Activated CD8-positive, alpha-beta memory T cell treated with anti-CD3 and anti-CD28 coated beads for 1 hour (primary cell): ENCODE measurements around the gene GMDS.

Experiments used
- DNase-seq, 2 donors: peaks; one replicate each; pipeline ENCODE4 v3.0.0-alpha.2; 2020; ENCODE audit warnings: low read depth in 1 of 2; ENCODE audit errors: extremely low read depth in 1 of 2

Gene GMDS

DNA sequence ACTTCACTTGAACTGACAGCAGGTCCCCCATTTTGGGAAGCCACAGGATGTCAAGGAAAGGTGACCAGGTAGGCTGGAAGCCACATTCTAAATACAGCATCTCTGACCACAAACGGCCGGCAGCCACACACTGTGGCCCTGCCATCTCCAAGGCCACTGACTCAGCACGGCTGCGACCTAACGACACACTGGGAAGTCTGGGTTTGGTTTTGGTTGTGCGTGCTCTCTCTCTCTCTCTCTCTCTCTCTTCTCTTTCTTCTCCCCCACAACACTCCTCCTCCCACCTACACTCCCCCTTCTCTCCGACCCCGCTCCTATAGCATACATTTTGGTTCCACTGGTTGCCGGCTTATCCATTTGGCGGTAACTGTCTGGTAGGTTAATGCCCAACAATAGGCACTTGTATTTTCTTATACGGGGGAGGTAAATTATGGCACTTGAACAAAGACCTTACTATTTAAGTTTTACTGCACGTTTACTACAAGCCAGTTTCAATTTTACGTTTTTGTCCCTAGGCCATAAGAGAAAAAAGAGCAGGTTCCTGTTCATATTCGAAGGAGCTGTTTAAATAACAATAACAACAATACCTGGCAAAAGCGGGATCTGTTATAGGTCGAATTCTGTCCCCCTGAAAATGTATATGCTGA, 103.6 kb downstream of the GMDS start:
- DNase-seq: no peak

DNA sequence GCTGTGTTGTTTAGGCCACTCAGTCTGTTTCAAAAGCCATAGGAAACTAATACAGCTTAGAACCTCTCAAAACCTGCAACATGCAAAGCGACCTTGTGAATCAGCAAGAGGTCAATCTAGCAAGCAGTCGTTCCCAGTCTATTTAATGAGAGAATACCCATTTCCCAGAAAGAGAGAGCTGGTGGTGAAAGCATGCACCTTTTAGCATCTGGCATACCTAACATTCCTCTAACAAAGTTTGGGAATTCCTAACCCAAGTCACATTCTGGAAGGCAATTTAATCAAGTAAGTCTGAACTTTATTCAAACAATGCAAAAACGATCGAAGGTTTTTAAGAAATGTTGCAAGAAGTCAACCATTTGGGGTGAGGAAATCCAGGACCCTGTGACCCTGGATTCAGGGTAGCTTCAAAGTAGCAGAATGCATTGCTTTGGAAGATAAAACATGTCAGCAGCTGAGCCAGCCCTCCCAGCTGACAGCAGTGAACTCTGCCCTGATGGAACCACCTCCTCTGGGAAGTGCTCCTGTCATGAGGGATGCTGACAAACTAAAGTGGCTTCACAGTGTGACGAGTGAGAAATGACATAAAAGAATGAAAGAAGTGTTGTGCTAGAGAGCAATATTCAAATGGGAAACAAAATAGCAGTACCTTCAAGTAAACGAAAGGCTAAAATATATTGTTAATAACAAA, 104.8 kb downstream of the GMDS start:
- no peak for DNase-seq

DNA sequence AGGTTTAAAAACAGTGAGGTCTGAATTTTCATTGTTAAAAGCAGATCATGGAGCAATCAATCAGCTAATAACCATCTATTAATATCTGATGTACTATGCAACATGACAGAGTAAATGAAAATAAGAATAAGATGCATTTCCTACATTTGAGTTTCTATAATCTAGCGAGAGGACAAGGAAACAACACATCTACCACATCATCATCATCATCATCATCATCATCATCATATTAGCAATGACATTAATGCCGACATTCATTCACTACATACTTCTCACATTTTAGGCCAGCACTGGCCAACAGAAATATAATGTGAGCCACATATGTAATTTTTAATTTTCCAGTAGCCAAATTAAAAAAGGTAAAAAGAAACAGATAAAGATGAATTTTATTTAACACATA, 110.0 kb downstream of the GMDS start:
- no peak for DNase-seq

DNA sequence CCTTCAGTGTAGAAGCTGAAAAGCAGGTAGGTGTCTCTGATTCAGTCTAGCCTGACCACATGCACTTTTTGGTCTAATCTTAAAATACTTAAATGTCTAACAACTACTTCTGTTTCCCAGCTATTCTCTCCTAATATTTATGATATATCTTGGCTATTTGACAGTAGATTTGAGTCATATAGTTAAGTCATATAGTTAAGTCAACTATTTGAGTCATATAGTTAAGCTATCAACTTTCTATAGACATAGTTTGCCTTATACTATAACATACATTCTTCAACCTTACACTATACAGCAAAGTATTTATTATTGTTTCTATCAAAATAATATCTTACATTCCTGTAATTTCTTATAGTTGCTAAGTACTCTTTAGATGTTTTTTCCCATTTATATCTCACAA, 110.9 kb downstream of the GMDS start:
- no peak for DNase-seq

DNA sequence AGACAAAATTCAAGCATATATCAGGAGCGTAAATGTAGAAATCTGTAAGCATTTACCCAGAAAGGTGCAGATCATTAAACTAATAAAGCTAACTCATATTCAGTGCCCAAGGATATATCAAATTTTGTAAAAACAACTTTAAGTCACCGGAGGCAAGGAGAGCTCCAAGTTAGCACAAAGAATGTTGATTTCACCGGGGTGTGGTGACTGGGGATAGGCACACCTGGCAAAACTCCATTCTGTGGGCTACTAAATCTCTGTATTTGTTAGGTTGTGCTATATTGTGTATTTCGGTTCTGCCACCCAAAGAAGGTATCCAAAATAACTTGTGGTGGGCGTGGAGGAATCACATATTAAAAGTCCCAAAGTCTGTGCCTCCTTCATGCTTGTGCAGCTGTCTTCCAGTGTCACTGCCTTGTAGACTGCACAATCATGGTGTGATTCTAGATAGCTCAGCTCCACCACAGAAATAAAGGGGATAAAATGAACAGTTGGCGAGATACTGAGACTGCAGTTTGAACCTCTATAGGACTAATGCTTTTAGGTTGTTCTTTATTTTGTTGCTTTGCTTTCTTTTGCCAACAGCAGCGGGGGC, 111.6 kb downstream of the GMDS start:
- DNase-seq: no peak

DNA sequence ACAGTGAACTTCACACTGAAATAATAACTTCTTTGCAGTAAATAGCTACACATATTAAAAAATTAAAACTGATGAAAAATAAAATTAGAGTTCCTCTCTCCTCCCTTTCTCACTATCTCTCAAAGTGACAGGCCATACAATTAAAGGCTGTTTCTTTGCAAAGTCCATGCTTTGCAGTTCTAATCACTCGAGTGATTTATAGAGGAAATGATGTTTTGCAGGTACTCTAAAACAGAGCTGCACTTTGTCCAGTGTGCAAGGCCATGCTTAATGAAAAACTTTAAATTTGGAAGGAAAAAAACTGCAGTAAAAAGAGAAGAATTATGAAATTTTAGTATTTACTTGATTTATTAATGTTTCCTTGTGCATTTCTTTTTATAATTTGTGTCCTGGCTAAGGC, 112.5 kb downstream of the GMDS start:
- no peak for DNase-seq

DNA sequence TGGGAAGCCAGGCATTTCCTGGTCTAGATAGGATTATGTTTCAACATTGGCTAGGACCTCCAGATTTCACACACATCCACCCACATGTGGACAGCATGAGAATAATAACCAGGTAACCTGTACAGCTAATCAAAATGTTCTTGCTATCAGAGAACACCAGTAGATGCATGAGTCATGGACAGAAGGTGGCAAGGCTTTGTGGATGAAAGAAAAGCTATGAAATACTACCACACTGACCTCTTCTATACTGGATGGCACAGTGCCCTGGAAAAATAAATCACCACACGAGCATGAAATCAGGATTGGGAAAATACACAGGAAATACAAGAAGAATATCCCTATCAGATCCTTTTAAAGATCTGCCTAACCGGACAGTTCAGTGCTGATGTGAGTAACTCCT, 113.0 kb downstream of the GMDS start:
- no peak for DNase-seq

DNA sequence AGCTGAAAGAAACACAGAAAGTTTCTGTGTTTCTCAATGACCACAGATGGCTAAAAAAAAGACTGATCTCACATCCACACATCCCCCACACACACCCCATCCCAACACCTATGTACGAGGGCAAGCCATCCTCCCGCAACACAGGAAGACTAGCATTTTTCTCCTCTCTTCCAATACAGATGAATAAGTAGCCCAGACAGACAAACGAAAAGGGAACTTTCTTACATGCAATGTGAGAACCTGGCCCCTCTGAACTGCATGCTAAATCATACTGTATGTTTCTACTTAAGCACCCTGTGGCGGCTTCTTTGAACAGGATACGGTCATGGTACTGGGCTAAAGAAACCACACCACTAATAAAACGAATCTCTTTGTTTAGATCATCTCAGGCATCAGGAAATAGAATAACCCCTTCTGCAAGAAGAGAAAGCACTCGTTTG, 116.2 kb downstream of the GMDS start:
- DNase-seq: no peak

DNA sequence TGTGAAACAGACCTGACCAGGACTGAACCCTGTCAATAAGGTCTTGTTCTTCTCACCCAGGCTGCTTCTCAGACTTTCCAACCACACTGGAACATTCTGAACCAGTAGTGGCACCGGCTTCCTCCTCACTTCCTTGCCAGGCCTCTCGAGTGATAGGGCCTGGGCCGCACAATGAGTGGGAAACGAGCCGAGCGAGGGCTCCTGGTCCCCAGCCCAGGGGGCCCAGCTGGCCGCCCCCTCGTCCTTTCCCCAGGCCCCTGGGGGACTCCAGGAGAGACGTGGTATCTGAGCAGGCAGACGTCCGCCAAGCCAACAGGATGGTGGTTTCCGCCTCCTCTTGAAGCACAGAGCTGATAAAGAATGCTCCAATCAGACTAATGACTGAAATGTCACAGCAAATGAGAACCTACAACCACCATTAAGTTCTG, 117.9 kb downstream of the GMDS start:
- DNase-seq: peak in 1 of 2 donors; percentile 13

DNA sequence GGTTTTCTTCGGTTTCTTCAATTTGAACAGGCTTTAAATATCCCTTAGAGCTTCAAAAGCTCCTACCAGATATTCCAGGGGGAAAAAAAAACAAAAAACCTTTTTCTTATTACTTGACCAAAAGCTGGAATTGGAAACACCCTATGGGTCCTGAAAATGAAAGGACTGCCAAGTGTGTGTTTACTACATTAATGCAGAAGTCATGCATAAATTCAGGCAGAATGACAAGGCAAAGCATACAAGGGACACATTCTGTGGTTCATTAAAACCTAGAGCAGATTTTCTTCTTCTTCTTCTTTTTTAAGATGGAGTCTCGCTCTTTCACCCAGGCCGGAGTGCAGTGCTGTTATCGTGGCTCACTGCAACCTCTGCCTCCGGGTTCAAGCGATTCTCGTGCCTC, 119.1 kb downstream of the GMDS start:
- no peak for DNase-seq

DNA sequence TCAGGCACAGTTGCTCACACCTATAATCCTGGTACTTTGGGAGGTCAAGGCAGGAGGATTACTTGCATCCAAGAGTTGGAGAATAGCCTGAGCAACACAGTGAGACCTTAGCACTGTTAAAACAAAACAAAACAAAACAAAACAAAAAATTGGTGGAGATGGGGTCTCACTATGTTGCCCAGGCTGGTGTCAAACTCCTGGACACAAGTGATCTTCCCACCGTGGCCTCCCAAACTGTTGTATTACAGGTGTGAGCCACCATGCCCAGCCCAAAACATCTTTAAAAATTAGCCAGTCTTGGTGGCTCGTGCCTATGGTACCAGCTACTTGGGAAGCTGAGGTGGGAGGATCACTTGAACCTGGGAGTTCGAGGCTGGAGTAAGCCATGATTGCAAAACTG, 120.2 kb downstream of the GMDS start:
- DNase-seq: no peak

DNA sequence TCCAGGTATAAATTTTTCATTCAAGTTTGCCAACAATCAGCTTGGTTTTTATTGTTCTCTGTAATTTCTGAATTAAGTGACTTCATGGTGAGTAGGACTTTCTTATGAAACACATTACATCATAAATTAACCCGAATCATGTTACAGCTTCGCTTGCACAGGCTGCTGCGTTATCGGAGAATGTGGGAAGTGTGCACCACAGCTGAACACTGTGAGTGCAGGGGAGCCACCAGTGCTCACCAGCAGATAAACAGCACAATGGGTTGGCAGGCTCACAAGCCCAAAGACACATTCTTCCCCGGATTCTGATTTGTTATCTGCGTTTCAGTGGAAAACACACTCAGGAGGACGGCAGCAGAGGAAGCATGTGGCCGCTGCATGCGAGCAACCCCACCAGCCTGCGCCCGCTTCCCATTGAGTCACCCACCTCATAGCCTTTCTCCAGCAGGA, 121.1 kb downstream of the GMDS start:
- no peak for DNase-seq

DNA sequence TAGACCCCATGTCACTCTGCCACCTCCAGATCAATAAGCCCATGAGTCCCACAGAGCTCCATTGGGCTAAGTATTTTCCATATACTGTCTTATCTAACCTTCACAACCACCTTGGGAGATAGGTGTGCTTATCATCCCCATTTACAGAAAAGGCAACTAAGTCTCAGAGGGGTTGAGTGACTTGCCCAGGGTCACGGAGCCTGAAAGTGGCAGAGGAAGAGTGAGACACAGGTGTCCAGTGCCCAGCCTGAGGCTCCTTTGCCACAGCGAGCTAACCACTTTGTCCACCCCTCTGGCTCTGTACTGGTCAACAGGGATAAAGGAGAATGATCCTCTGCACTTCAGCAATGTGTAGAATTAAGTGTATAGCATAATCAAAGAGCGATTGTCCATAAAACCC, 124.5 kb downstream of the GMDS start:
- DNase-seq: no peak

DNA sequence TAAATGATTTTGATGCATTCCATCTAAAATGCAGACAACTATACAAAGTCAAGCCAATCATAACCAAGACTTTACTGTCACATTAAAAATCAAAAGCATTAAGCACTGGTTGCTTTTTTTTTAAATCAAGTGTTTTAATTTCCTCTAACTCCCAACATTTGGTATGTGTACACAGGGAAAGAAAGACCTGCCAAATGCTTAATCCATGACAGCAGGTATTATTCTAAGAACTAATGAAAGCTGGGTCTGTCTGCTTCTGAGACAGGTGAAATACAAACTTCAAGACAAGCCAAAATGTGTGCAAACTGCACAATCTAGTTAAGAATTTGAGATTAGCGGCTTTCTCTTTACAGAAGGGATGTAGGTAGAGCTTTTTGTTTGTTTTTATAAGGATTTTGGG, 126.1 kb downstream of the GMDS start:
- no peak for DNase-seq

DNA sequence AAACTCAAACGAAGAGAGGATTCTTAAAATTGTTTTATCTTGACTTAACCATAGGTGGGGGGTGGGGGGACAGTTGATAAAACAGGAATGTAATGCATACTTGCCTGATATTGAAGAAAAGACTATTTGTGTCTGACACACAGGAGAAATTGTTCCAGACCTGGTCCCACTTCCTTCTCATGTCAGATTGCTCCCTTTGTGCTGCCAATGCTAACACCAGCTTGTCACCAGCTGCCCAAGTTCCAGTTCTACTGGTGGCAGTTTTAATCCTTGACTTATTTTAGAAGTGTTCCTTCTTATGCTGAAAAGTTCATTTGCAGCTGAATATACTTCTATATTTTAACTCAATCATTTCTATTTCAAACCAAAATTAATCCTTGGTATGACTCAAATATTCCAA, 127.3 kb downstream of the GMDS start:
- no peak for DNase-seq

DNA sequence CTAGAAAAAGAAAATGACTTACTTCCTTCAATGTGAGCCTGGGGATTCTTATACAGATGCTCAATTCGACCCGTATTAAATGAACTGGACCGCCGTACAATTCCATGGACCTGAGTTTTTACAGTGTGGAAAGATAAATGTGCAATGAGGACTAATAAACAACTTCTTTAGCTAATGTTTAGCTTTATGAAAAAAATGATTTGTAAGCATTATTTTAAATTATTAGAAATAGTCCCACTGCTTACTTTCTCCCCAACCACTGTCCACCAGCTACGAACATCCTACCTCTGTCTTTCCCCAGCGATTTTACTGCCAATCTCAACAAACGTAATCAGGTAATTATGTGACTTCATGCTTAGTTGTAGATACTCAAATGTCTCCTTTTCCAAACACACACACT, 128.0 kb downstream of the GMDS start:
- DNase-seq: no peak

DNA sequence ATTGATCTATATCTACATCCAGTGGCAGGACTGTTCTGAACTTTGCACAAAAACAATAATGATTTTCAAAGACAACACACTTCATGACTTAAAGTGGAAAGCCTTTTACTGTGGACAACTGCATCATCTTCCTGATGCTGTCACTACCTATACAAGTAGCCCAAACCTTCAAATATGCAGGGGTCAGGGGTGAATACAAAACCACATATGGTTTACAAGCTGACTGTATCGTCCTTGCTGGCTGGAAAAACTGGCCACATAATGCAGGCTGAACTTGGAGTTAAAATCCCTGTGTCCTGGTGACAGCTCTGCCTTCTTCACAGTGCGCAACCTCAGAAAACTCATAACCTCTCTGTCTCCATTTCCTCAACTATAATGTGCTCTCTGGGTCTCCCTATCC, 128.9 kb downstream of the GMDS start:
- DNase-seq: no peak

DNA sequence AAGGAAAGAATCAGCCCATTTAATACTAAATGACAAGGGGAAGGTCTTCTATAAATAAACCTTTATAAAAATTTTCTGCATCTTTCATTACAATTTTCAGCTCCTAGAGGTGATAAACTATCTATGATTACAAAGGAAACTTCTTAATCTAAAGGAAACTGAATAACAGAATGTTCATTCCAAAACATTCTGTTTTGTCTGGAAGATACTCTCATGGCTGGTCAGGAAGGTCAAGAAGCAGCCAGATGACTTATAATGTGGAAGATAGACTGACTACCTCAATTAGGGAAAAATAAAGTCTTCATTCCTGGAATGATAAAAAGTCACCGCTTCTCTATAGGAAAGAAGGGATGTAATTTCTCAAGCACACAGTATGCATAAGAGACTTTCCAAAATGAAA, 131.3 kb downstream of the GMDS start:
- no peak for DNase-seq

DNA sequence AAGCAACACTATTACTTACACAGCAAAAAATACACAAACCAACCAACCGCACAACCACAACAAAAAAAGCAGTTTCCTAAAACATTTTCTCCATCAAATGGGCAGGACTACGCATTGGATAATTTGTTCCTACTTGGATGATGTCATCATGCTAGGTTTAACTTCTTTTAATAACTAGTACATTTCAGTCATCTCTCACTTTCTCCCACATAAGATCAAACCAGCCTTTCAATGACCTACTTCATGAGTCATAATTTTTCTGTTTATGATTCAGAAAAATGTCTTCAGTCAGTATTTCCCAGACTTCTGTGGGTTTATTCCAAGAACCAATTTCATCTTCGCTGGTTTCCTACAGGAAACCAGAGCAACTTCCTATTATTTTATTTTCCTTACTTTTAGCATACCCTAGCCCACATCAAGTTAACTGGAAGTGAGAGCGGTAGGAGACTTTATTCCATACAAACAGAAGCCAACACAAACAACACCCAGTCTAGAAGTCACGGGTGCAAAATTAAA, 134.2 kb downstream of the GMDS start:
- DNase-seq: no peak

DNA sequence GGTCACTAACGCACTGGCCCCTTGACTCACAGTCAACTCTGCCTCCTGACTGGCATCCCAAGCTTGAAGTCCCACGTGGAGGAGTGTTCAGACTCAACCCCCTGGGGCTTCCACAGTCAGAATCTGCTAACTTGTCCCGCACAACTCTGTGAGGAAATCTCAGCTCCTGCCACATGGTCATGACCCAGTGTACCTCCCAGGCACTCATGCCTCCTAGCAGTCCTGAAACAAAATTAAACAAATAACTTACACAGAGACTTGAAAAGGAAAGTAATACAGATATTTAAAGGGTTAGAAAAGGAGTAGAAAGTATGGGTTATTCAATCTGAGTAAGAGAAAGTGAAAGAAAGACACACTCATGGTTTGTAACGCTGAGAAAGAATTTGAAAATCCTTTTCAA, 134.9 kb downstream of the GMDS start:
- no peak for DNase-seq

DNA sequence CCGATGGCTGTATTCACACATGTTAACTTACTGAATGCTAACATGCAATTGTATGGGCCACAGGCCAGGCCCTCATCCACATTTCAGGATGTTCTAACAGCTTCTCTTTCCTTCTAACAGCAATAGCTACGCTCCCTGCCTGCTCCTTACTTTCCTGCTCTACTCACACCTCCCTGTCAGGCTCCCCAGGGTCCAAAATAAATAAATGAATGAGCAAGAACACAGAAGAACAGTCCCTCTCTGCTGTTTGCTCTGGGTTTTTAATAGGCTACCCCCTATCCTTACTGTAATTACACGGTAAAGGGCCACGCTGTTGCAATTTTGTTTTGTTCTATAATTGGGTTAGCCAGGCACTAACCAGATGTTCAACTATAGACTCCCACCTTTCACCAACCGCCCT, 135.6 kb downstream of the GMDS start:
- no peak for DNase-seq

DNA sequence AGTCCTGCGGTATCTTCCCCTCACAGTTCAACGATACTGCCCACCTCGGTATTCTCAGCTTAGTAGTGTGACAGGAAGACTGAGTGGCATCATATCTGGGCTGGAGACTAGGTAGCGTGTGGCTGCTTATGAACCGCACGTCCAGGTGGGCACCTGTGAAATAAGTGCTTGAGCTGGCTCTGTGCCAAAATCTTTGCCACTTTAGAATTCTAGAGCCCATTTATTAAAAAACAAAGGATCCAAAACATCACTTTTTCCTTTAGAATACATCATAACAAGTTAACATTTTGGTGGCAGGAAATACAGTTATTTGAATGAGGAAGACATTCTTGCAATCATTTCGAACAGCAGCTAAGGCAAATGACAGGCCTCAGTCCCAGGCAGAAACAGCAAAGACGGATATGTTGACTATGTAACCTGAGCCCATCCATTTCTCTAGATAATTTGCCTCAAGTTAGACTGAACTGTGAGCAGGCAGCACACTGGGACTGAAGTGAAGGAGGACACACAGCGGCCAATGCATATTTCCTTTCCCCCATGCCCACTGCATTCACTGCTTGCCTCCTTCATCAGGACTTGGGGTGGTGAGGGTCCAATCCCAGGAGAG, 136.6 kb downstream of the GMDS start:
- DNase-seq: no peak
